ENCODE data around the gene SDHB. TPM values are rescaled to one million over a fixed set of nuclear protein-coding genes. Genes with fewer than 3 reads are reported as not detected.
"Not testable (repeated sequence)": the region's sequence is repeated elsewhere in the genome, so short reads cannot be mapped to it uniquely, and the experiment has no call there.

Gene SDHB
- total RNA-seq, 1 donor from 2014 or later: 46.3 TPM

DNA sequence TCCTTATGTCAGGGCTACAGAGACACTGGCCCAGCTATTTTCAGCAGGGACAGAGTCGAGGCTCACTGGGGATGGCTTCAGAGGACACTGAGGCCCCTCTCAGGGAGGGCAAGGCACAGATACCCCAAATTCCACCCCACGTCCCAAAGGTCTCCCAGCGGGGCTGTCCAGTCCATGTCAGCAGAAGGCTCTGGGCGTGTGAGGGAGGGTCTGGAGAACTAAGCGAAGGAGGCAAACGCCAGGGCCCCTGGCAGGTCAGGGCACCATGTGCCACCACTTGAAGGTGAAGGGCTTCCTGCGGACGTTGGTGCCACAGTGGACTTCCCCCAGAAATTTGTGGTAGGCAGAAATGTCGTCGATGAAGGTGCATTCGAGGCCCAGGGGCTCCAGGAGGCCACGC lies 15.0 kb upstream of the SDHB start:
- no peaks in the 10 kb centered on the region for H3K9me3 Mint-ChIP-seq (ENCODE audit: low read depth)
- no peak overlapping the region for H3K27ac Mint-ChIP-seq
- peaks cover 5% of the 10 kb centered on the region for H3K27me3 Mint-ChIP-seq
- DNase-seq (ENCODE audit: low spot score, unreplicated experiment): no peak
- H3K4me1 Mint-ChIP-seq (ENCODE audit: low read depth): no peaks in the 10 kb centered on the region
- no peak overlapping the region for H3K4me3 Mint-ChIP-seq (ENCODE audit: low read depth)
- no peaks in the 10 kb centered on the region for H3K36me3 Mint-ChIP-seq (ENCODE audit: insufficient read depth)
- TF ChIP-seq, protein P1, sequence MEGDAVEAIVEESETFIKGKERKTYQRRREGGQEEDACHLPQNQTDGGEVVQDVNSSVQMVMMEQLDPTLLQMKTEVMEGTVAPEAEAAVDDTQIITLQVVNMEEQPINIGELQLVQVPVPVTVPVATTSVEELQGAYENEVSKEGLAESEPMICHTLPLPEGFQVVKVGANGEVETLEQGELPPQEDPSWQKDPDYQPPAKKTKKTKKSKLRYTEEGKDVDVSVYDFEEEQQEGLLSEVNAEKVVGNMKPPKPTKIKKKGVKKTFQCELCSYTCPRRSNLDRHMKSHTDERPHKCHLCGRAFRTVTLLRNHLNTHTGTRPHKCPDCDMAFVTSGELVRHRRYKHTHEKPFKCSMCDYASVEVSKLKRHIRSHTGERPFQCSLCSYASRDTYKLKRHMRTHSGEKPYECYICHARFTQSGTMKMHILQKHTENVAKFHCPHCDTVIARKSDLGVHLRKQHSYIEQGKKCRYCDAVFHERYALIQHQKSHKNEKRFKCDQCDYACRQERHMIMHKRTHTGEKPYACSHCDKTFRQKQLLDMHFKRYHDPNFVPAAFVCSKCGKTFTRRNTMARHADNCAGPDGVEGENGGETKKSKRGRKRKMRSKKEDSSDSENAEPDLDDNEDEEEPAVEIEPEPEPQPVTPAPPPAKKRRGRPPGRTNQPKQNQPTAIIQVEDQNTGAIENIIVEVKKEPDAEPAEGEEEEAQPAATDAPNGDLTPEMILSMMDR (IDR thresholded peaks at IDR 0.05; ENCODE audit: unreplicated experiment): no peak

GRCh38 chr1:17067465-17068240 lies 13.8 kb upstream of the SDHB start:
- Mint-ChIP-seq H3K27me3 (peaks cover 5% of the 10 kb centered on the region), H3K4me3 (ENCODE audit: low read depth) (no peak overlapping the region), H3K36me3 (ENCODE audit: insufficient read depth) (no peaks in the 10 kb centered on the region), H3K4me1 (ENCODE audit: low read depth) (no peaks in the 10 kb centered on the region), H3K27ac (no peak overlapping the region), H3K9me3 (ENCODE audit: low read depth) (no peaks in the 10 kb centered on the region)
- no peak for DNase-seq (ENCODE audit: low spot score, unreplicated experiment)
- TF ChIP-seq, protein P1 (IDR thresholded peaks at IDR 0.05; ENCODE audit: unreplicated experiment): no peak

DNA sequence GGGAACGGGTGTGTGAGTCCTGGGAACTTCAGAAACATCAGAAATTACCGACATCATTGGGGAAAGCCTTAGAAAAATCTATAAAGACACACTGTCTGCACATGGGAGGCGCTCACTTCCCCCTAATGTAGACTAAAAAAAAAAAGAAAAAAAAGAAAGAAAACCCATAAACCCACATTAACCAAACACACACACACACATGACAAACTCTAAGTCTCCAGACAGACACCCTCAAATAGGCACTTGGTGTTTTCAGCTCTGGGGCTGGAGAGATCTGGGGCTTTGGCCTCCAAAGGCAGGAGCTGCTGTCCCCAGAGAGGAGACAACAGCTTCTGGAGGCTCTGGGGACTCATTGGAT lies 13.2 kb upstream of the SDHB start:
- H3K9me3 Mint-ChIP-seq (ENCODE audit: low read depth): no peaks in the 10 kb centered on the region
- peaks cover 2% of the 10 kb centered on the region for H3K4me1 Mint-ChIP-seq (ENCODE audit: low read depth)
- H3K36me3 Mint-ChIP-seq (ENCODE audit: insufficient read depth): no peaks in the 10 kb centered on the region
- TF ChIP-seq, protein P1 (IDR thresholded peaks at IDR 0.05; ENCODE audit: unreplicated experiment): no peak
- no peak for DNase-seq (ENCODE audit: low spot score, unreplicated experiment)
- H3K4me3 Mint-ChIP-seq (ENCODE audit: low read depth): no peak overlapping the region
- H3K27ac Mint-ChIP-seq: no peak overlapping the region
- peaks cover 5% of the 10 kb centered on the region for H3K27me3 Mint-ChIP-seq

- H3K9me3 Mint-ChIP-seq (ENCODE audit: low read depth): no peaks in the 10 kb centered on the region
- H3K4me3 Mint-ChIP-seq (ENCODE audit: low read depth): no peak overlapping the region
- H3K27ac Mint-ChIP-seq: no peak overlapping the region
- peaks cover 5% of the 10 kb centered on the region for H3K27me3 Mint-ChIP-seq
- DNase-seq (ENCODE audit: low spot score, unreplicated experiment): no peak
- TF ChIP-seq, protein P1 (IDR thresholded peaks at IDR 0.05; ENCODE audit: unreplicated experiment): no peak
- peaks cover 8% of the 10 kb centered on the region for H3K4me1 Mint-ChIP-seq (ENCODE audit: low read depth)
- H3K36me3 Mint-ChIP-seq (ENCODE audit: insufficient read depth): no peaks in the 10 kb centered on the region
Measured at GRCh38 chr1:17066361-17067068, 12.7 kb upstream of the SDHB start.

GRCh38 chr1:17065666-17066065 lies 11.8 kb upstream of the SDHB start:
- peaks cover 5% of the 10 kb centered on the region for H3K27me3 Mint-ChIP-seq

GRCh38 chr1:17062751-17063150 lies 8.9 kb upstream of the SDHB start:
- H3K27me3 Mint-ChIP-seq; H3K27ac Mint-ChIP-seq; H3K4me1 Mint-ChIP-seq (ENCODE audit: low read depth); DNase-seq (ENCODE audit: low spot score, unreplicated experiment); H3K9me3 Mint-ChIP-seq (ENCODE audit: low read depth); H3K4me3 Mint-ChIP-seq (ENCODE audit: low read depth); H3K36me3 Mint-ChIP-seq (ENCODE audit: insufficient read depth): not testable (repeated sequence)

More at GRCh38 chr1:17065666-17066065, 11.8 kb upstream of the SDHB start:
- TF ChIP-seq, protein P1 (IDR thresholded peaks at IDR 0.05; ENCODE audit: unreplicated experiment): no peak
- Mint-ChIP-seq H3K36me3 (ENCODE audit: insufficient read depth) (no peaks in the 10 kb centered on the region), H3K9me3 (ENCODE audit: low read depth) (no peaks in the 10 kb centered on the region), H3K4me3 (ENCODE audit: low read depth) (no peak overlapping the region), H3K4me1 (ENCODE audit: low read depth) (peaks cover 8% of the 10 kb centered on the region), H3K27ac (no peak overlapping the region)
- no peak for DNase-seq (ENCODE audit: low spot score, unreplicated experiment)
